ENCODE measurements around the gene HMGCR.
A peak's percentile ranks its signal among the peaks of the same experiment; 100 is the strongest.
"Not testable (repeated sequence)": the region's sequence is repeated elsewhere in the genome, so short reads cannot be mapped to it uniquely, and the experiment has no call there.

Gene HMGCR

GRCh38 chr5:75325242-75325641 is 11.8 kb upstream of the HMGCR start:
- Histone ChIP-seq H3K27me3 (ENCODE audit: control insufficient read depth, insufficient read depth, low read length) (no peaks in the 10 kb centered on the region), H3K9ac (ENCODE audit: low read length) (no peak overlapping the region), H3K9me3 (ENCODE audit: control insufficient read depth, low read depth, low read length) (no peaks in the 10 kb centered on the region), H3K36me3 (ENCODE audit: control insufficient read depth, low read depth, low read length) (no peaks in the 10 kb centered on the region), H3K4me1 (ENCODE audit: control insufficient read depth, low read depth, low read length) (peaks cover 20% of the 10 kb centered on the region), H3K27ac (ENCODE audit: low read length) (no peak overlapping the region), H3K4me3 (ENCODE audit: low read length) (no peak overlapping the region)

GRCh38 chr5:75330404-75330803 is 6.6 kb upstream of the HMGCR start:
- H3K4me3 ChIP-seq (ENCODE audit: low read length) = no peak overlapping the region
- no peak overlapping the region for H3K27ac ChIP-seq (ENCODE audit: low read length)
- H3K36me3 ChIP-seq (ENCODE audit: control insufficient read depth, low read depth, low read length) = no peaks in the 10 kb centered on the region
- no peak overlapping the region for H3K9ac ChIP-seq (ENCODE audit: low read length)
- H3K27me3 ChIP-seq (ENCODE audit: control insufficient read depth, insufficient read depth, low read length) = no peaks in the 10 kb centered on the region
- no peaks in the 10 kb centered on the region for H3K4me1 ChIP-seq (ENCODE audit: control insufficient read depth, low read depth, low read length)
- H3K9me3 ChIP-seq (ENCODE audit: control insufficient read depth, low read depth, low read length) = no peaks in the 10 kb centered on the region

GRCh38 chr5:75331095-75332090 is 5.6 kb upstream of the HMGCR start:
- H3K9ac ChIP-seq (ENCODE audit: low read length) = no peak overlapping the region

GRCh38 chr5:75333759-75334158 is 3.3 kb upstream of the HMGCR start:
- H3K27me3 ChIP-seq (ENCODE audit: control insufficient read depth, insufficient read depth, low read length); H3K4me1 ChIP-seq (ENCODE audit: control insufficient read depth, low read depth, low read length); H3K4me3 ChIP-seq (ENCODE audit: low read length); H3K27ac ChIP-seq (ENCODE audit: low read length); H3K9ac ChIP-seq (ENCODE audit: low read length); H3K36me3 ChIP-seq (ENCODE audit: control insufficient read depth, low read depth, low read length); H3K9me3 ChIP-seq (ENCODE audit: control insufficient read depth, low read depth, low read length): not testable (repeated sequence)

More at GRCh38 chr5:75331095-75332090, 5.6 kb upstream of the HMGCR start:
- Histone ChIP-seq H3K27ac (ENCODE audit: low read length) (no peak overlapping the region), H3K4me3 (ENCODE audit: low read length) (no peak overlapping the region), H3K9me3 (ENCODE audit: control insufficient read depth, low read depth, low read length) (no peaks in the 10 kb centered on the region), H3K27me3 (ENCODE audit: control insufficient read depth, insufficient read depth, low read length) (no peaks in the 10 kb centered on the region), H3K4me1 (ENCODE audit: control insufficient read depth, low read depth, low read length) (peaks cover 5% of the 10 kb centered on the region), H3K36me3 (ENCODE audit: control insufficient read depth, low read depth, low read length) (no peaks in the 10 kb centered on the region)

GRCh38 chr5:75334413-75334812 is 2.6 kb upstream of the HMGCR start:
- not testable (repeated sequence) for H3K9me3 ChIP-seq (ENCODE audit: control insufficient read depth, low read depth, low read length); H3K36me3 ChIP-seq (ENCODE audit: control insufficient read depth, low read depth, low read length); H3K4me3 ChIP-seq (ENCODE audit: low read length); H3K27me3 ChIP-seq (ENCODE audit: control insufficient read depth, insufficient read depth, low read length); H3K27ac ChIP-seq (ENCODE audit: low read length); H3K9ac ChIP-seq (ENCODE audit: low read length); H3K4me1 ChIP-seq (ENCODE audit: control insufficient read depth, low read depth, low read length)

- Histone ChIP-seq H3K36me3 (ENCODE audit: control insufficient read depth, low read depth, low read length) (peaks cover 3% of the 10 kb centered on the region), H3K4me3 (ENCODE audit: low read length) (no peak overlapping the region), H3K4me1 (ENCODE audit: control insufficient read depth, low read depth, low read length) (peaks cover 14% of the 10 kb centered on the region), H3K9me3 (ENCODE audit: control insufficient read depth, low read depth, low read length) (no peaks in the 10 kb centered on the region), H3K9ac (ENCODE audit: low read length) (no peak overlapping the region), H3K27me3 (ENCODE audit: control insufficient read depth, insufficient read depth, low read length) (no peaks in the 10 kb centered on the region), H3K27ac (ENCODE audit: low read length) (no peak overlapping the region)
Observed at GRCh38 chr5:75335486-75335885, 1.5 kb upstream of the HMGCR start.

GRCh38 chr5:75335952-75336614 is 937 bp upstream of the HMGCR start:
- Histone ChIP-seq H3K27ac (ENCODE audit: low read length) (peak overlapping the region; percentile 87), H3K36me3 (ENCODE audit: control insufficient read depth, low read depth, low read length) (peaks cover 6% of the 10 kb centered on the region), H3K9me3 (ENCODE audit: control insufficient read depth, low read depth, low read length) (no peaks in the 10 kb centered on the region), H3K27me3 (ENCODE audit: control insufficient read depth, insufficient read depth, low read length) (no peaks in the 10 kb centered on the region), H3K4me3 (ENCODE audit: low read length) (peak overlapping the region; percentile 86), H3K4me1 (ENCODE audit: control insufficient read depth, low read depth, low read length) (peaks cover 18% of the 10 kb centered on the region), H3K9ac (ENCODE audit: low read length) (peak overlapping the region; percentile 84)

- Histone ChIP-seq H3K36me3 (ENCODE audit: control insufficient read depth, low read depth, low read length) (peaks cover 12% of the 10 kb centered on the region), H3K9me3 (ENCODE audit: control insufficient read depth, low read depth, low read length) (no peaks in the 10 kb centered on the region), H3K27me3 (ENCODE audit: control insufficient read depth, insufficient read depth, low read length) (no peaks in the 10 kb centered on the region), H3K27ac (ENCODE audit: low read length) (peak overlapping the region; percentile 6), H3K4me1 (ENCODE audit: control insufficient read depth, low read depth, low read length) (peaks cover 18% of the 10 kb centered on the region), H3K9ac (ENCODE audit: low read length) (peak overlapping the region; percentile 86), H3K4me3 (ENCODE audit: low read length) (peak overlapping the region; percentile 91)
Observed at GRCh38 chr5:75337366-75338021, 474 bp downstream of the HMGCR start.

GRCh38 chr5:75338408-75338807 is 1.4 kb downstream of the HMGCR start:
- H3K9me3 ChIP-seq (ENCODE audit: control insufficient read depth, low read depth, low read length) = no peaks in the 10 kb centered on the region
- H3K4me1 ChIP-seq (ENCODE audit: control insufficient read depth, low read depth, low read length) = peaks cover 18% of the 10 kb centered on the region
- H3K27ac ChIP-seq (ENCODE audit: low read length) = peak overlapping the region; percentile 45
- no peaks in the 10 kb centered on the region for H3K27me3 ChIP-seq (ENCODE audit: control insufficient read depth, insufficient read depth, low read length)
- H3K9ac ChIP-seq (ENCODE audit: low read length) = peak overlapping the region; percentile 86
- peaks cover 18% of the 10 kb centered on the region for H3K36me3 ChIP-seq (ENCODE audit: control insufficient read depth, low read depth, low read length)
- peak overlapping the region; percentile 91 for H3K4me3 ChIP-seq (ENCODE audit: low read length)

GRCh38 chr5:75340714-75341478 is 3.9 kb downstream of the HMGCR start:
- Histone ChIP-seq H3K9ac (ENCODE audit: low read length) (peak overlapping the region; percentile 19), H3K27me3 (ENCODE audit: control insufficient read depth, insufficient read depth, low read length) (no peaks in the 10 kb centered on the region), H3K4me3 (ENCODE audit: low read length) (peak overlapping the region; percentile 91), H3K4me1 (ENCODE audit: control insufficient read depth, low read depth, low read length) (peaks cover 16% of the 10 kb centered on the region), H3K27ac (ENCODE audit: low read length) (peak overlapping the region; percentile 30), H3K36me3 (ENCODE audit: control insufficient read depth, low read depth, low read length) (peaks cover 42% of the 10 kb centered on the region), H3K9me3 (ENCODE audit: control insufficient read depth, low read depth, low read length) (no peaks in the 10 kb centered on the region)

GRCh38 chr5:75341934-75342333 is 4.9 kb downstream of the HMGCR start:
- Histone ChIP-seq H3K36me3 (ENCODE audit: control insufficient read depth, low read depth, low read length) (peaks cover 52% of the 10 kb centered on the region), H3K9ac (ENCODE audit: low read length) (no peak overlapping the region), H3K9me3 (ENCODE audit: control insufficient read depth, low read depth, low read length) (no peaks in the 10 kb centered on the region), H3K4me3 (ENCODE audit: low read length) (no peak overlapping the region), H3K27ac (ENCODE audit: low read length) (no peak overlapping the region), H3K27me3 (ENCODE audit: control insufficient read depth, insufficient read depth, low read length) (no peaks in the 10 kb centered on the region), H3K4me1 (ENCODE audit: control insufficient read depth, low read depth, low read length) (peaks cover 13% of the 10 kb centered on the region)
